Kidney epithelial cell (primary cell): ENCODE data around the gene UPF2. TPM values are rescaled to one million over a fixed set of nuclear protein-coding genes. Genes with fewer than 3 reads are reported as not detected.

Experiments
- DNase-seq: peaks from one replicate; pipeline ENCODE4 v3.0.0-alpha.2; 2010; ENCODE audit warnings: low read depth
- H3K27me3 ChIP-seq: 2 replicates; pipeline ENCODE4 v1.6.0; 2011; ENCODE audit warnings: low read length; ENCODE audit not compliant: control insufficient read depth, insufficient read depth
- H3K36me3 ChIP-seq: 2 replicates; pipeline ENCODE4 v1.5.1; 2011; ENCODE audit warnings: low read length; ENCODE audit not compliant: control insufficient read depth, insufficient read depth
- H3K4me3 ChIP-seq: 2 replicates; pipeline ENCODE4 v1.5.1; 2011; ENCODE audit warnings: low read depth, mild to moderate bottlenecking, control low read depth, low read length
- total RNA-seq: library from RNA; depleted of rRNA; stranded (reverse); fragments of >200 nt; gene quantifications from 2 replicates; pipeline ENCODE4 v1.2.3, GENCODE V29; 2015
- TF ChIP-seq, protein P1 (sequence below): IDR thresholded peaks from 2 replicates; pipeline ENCODE4 v1.5.1; 2011; ENCODE audit warnings: mild to moderate bottlenecking, moderate library complexity, low read length, control low read depth, inconsistent platforms; ENCODE audit not compliant: insufficient read depth, poor library complexity, severe bottlenecking

UPF2 gene
- total RNA-seq, 1 donor from 2014 or later, result 13.9 TPM

DNA sequence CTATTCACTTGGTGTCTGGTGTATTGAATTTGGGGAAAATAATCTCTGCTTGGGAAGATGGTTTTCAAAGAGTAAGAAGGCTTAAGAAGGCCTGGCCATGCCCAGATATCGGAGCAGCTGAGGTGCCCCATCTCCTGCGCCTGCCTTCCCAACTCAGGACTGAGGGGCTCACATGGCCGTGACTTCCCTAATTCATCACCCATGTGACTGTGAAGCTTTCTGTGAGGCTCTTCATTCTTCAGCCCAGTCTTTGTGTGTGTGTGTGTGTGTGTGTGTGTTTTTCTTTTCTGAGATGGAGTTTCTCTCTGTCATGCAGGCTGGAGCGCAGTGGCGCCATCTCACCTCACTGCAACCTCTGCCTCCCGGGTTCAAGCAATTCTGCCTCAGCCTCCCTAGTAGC is 166.3 kb downstream of the UPF2 start:
- Histone ChIP-seq H3K4me3 (no peak overlapping the region), H3K27me3 (no peaks in the 10 kb centered on the region), H3K36me3 (peaks cover 1% of the 10 kb centered on the region)
- TF ChIP-seq, protein P1, sequence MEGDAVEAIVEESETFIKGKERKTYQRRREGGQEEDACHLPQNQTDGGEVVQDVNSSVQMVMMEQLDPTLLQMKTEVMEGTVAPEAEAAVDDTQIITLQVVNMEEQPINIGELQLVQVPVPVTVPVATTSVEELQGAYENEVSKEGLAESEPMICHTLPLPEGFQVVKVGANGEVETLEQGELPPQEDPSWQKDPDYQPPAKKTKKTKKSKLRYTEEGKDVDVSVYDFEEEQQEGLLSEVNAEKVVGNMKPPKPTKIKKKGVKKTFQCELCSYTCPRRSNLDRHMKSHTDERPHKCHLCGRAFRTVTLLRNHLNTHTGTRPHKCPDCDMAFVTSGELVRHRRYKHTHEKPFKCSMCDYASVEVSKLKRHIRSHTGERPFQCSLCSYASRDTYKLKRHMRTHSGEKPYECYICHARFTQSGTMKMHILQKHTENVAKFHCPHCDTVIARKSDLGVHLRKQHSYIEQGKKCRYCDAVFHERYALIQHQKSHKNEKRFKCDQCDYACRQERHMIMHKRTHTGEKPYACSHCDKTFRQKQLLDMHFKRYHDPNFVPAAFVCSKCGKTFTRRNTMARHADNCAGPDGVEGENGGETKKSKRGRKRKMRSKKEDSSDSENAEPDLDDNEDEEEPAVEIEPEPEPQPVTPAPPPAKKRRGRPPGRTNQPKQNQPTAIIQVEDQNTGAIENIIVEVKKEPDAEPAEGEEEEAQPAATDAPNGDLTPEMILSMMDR, result no peak
- DNase-seq, result no peak

DNA sequence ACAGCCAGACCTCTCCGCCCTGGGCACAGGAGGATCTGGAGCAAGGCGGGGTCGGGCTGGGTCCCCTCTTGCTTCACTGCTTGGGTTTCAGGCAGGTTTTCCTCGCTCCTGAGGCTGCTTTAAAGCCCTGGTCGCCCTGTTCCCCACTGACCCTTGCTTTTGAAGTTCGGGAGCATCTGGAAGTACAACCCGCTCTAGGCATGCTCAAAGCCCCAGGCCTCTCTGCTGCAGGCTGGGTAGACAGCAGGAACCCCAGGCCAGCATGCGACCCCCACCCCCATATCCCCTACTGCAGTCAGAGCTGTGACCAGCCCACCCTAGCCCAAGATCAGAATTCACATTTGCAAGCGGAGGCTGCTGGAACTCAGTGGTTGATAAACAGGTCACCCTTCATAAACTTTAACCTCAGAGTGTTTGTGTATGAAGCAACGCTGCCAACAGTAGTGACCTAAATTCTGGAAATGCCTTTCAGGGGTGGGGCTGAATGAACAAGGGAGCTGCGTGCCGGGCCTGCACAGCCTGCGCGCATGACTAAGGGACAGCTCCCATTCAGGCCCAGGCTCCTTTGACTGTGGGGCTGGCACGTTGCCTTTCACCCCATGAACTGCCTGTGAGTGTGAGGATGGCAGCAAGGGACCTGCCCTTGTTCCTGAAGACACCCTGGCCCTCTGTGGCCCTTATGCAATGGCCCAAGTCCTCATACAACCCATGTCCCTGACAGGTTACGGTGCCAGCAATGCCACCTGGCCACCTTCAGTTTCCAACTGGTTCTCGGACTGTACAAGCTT is 166.9 kb downstream of the UPF2 start:
- Histone ChIP-seq H3K27me3 (no peaks in the 10 kb centered on the region), H3K36me3 (peaks cover 1% of the 10 kb centered on the region), H3K4me3 (no peak overlapping the region)
- TF ChIP-seq, protein P1, result no peak
- DNase-seq, result peak; percentile 92

DNA sequence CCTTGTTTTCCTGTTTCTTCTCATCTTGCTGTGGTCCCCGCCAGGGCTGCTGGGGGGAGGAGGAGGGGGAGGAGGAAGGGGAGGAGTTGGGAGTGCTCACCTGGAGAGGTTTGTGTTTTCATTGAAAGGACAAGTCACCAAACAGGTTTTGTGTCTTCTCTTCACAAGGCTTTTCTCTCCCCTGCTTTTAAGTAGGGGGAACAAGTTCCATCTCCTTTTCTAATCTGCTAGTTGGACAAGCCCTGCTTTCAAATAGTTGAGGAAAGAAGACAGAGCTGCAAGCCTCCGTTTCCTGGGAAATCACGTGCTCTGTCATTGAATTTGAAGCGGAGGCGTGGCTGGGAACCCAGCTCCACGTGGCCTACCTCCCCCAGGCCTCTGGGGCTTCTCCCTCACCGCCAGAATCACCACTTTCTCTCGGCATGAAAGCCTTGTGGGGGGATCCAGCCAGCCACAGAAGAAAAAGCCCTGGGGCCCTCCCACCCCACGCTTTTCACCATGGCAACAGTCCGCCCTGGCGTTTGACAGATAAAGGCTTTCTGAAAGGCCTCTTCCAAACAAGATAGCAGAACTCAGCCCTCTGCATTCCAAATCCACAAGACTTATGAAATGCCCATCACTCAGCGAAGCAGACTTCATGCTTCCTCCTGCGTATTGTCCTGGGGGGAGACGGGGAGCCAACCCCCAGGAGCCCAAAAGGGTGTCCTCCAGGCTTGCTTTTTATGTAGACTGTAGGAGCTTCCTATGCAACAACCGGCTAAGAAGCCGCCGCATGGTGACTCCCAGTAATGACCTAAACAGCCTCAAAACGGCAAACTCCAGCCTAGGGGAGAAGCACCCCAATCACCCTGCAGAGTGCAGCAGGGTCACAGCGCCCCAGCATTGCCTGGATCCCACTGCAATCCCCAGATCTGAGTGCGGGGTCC is 167.8 kb downstream of the UPF2 start:
- Histone ChIP-seq H3K36me3 (peaks cover 1% of the 10 kb centered on the region), H3K4me3 (no peak overlapping the region), H3K27me3 (no peaks in the 10 kb centered on the region)
- TF ChIP-seq, protein P1, result no peak
- DNase-seq, result no peak

DNA sequence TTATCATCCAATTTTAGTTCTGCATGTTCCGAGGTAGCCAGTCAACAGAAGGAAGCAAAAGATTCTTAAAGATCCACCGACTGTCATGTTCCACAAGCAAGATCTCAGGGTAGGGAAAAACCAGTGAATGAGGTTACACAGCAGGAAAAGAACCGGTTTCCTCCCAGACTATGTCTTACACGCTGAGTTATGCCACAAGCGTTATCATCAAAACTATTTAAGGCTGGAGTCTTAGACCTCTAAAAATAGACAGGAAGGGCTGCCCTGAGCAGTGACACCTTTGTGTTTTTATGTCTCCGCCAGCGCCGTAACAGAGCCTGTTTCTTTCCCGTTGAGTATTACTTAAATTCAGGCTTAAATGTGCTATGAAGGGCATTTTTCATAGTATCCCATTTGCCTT is 171.1 kb downstream of the UPF2 start:
- H3K27me3 ChIP-seq, result no peaks in the 10 kb centered on the region
- no peak overlapping the region for H3K4me3 ChIP-seq
- no peak for DNase-seq
- peaks cover 1% of the 10 kb centered on the region for H3K36me3 ChIP-seq
- TF ChIP-seq, protein P1, result no peak

DNA sequence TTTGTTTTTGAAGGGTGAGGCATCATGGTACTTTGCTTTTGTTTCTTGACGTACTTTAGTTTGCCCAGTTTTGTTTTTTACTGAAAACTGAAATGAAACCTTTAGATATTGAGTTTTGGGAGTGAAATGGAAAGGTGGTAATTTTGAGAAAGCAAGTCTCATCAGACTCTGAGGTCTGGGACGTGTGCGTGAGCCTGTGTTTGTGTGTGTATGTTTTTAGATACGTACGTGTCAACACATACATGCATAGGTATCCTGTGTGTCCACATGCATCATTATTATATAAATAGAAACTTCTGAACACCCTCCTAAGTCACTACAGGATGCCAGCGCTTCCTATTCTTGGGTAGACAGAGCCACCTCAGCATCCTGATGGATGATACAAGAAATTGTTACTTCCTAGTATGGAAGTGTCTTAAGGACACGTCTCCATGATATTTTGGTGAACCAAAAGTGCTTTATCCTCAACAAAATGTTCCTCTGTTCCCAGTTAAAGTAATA is 171.7 kb downstream of the UPF2 start:
- TF ChIP-seq, protein P1, result no peak
- H3K36me3 ChIP-seq, result peaks cover 1% of the 10 kb centered on the region
- no peak for DNase-seq
- H3K4me3 ChIP-seq, result no peak overlapping the region
- no peaks in the 10 kb centered on the region for H3K27me3 ChIP-seq
